B cell (primary cell): ENCODE data around the gene ZNF747.

Source experiments
- CTCF ChIP-seq: fragments of 200-600 bp; IDR thresholded peaks from one replicate; pipeline ENCODE4 v1.8.0; 2022; ENCODE audit warnings: antibody characterized with exemption, mild to moderate bottlenecking
- EZH2 ChIP-seq: IDR thresholded peaks from 2 replicates; pipeline ENCODE4 v1.6.1; 2012; ENCODE audit warnings: borderline replicate concordance, low read depth, mild to moderate bottlenecking, moderate library complexity, low read length; ENCODE audit not compliant: insufficient read depth, poor library complexity, severe bottlenecking

- TF ChIP-seq CTCF: no peak
- no peak for TF ChIP-seq EZH2
Measured at GRCh38 chr16:30515275-30515674, 19.4 kb downstream of the ZNF747 start.
